ENCODE results near the gene WDHD1.

The WDHD1 gene

DNA sequence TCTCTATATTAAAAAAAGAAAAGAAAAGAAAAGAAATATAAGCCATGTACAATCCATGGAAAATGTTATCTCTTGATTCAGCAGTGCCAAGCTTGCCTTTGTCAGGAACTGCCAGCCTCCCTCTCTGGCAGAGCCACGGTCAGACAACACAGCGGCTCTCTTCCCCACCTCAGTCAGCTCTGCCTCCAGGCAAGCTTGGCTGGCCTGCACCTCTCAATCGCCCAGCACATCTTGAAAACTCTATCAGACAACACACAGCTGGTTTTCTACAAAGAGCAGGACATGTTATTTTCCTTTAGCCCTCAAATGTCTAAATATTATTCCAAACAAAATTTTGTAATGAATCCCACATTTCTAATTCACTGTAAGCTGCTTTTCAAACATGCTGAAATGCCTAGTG is 104.3 kb downstream of the WDHD1 start:
- Histone ChIP-seq H3K23ac (ENCODE audit: low read length) (no peak overlapping the region), H3K14ac (ENCODE audit: low read length) (no peak overlapping the region), H4K91ac (ENCODE audit: low read depth, low read length) (no peak overlapping the region), H3K9ac (ENCODE audit: low read length) (no peak overlapping the region), H3K4ac (ENCODE audit: low read depth, low read length) (no peak overlapping the region), H3K4me3 (ENCODE audit: low read depth, low read length) (no peak overlapping the region), H2BK120ac (ENCODE audit: insufficient read depth, low read length, poor library complexity) (no peak overlapping the region), H3K79me1 (ENCODE audit: low read length) (no peaks in the 10 kb centered on the region), H3K27me3 (ENCODE audit: insufficient read depth, low read length) (no peaks in the 10 kb centered on the region), H3K9me3 (ENCODE audit: insufficient read depth, low read depth, low read length) (no peaks in the 10 kb centered on the region), H3K4me1 (ENCODE audit: control insufficient read depth in 1 of 2, insufficient read depth in 2 of 2, low read length in 2 of 2) (no peaks in the 10 kb centered on the region), H2BK5ac (ENCODE audit: low read depth, low read length, poor library complexity) (no peak overlapping the region), H3K18ac (ENCODE audit: low read length) (no peak overlapping the region), H4K8ac (ENCODE audit: low read depth, low read length) (no peak overlapping the region), H3K27ac (ENCODE audit: low read depth, low read length) (no peak overlapping the region), H2AFZ (ENCODE audit: insufficient read depth, low read length, poor library complexity) (no peak overlapping the region), H2BK12ac (ENCODE audit: low read length) (no peak overlapping the region), H3K36me3 (ENCODE audit: control insufficient read depth in 1 of 2, insufficient read depth in 2 of 2, low read length in 2 of 2) (no peaks in the 10 kb centered on the region), H2AK5ac (ENCODE audit: low read length) (no peak overlapping the region), H4K12ac (ENCODE audit: low read depth, low read length) (no peak overlapping the region), H3K79me2 (ENCODE audit: control insufficient read depth, insufficient read depth, low read length, poor library complexity) (no peaks in the 10 kb centered on the region), H3K4me2 (ENCODE audit: low read length) (no peak overlapping the region)
- DNase-seq = no peak
- WGBS (ENCODE audit: extremely low coverage, insufficient coverage, insufficient read length) = no CpG with 5 or more reads among the region's 3 CpGs

DNA sequence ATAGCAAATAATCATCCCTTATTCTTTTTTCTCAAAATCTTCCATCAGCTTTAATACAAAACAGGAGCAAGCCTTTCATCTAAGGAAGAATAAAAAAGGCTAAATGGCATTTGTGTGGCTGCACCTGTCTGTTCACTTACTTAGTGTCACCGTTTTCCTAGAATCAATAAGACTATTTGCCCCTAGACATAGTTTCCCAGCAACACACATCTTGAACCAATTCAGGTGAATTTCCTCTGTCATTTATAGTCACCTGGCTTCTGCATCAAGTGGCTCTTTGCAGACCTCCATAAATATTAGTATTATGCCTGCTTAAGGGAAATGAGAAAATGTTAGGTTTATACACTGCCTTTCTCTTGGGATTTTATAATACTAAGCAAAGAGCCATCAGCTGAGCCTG is 106.8 kb downstream of the WDHD1 start:
- H3K4me3 ChIP-seq (ENCODE audit: low read depth, low read length) = no peak overlapping the region
- H2AK5ac ChIP-seq (ENCODE audit: low read length) = no peak overlapping the region
- H3K27me3 ChIP-seq (ENCODE audit: insufficient read depth, low read length) = no peaks in the 10 kb centered on the region
- no peaks in the 10 kb centered on the region for H3K36me3 ChIP-seq (ENCODE audit: control insufficient read depth in 1 of 2, insufficient read depth in 2 of 2, low read length in 2 of 2)
- no peak overlapping the region for H2AFZ ChIP-seq (ENCODE audit: insufficient read depth, low read length, poor library complexity)
- H3K9me3 ChIP-seq (ENCODE audit: insufficient read depth, low read depth, low read length) = no peaks in the 10 kb centered on the region
- no peaks in the 10 kb centered on the region for H3K4me1 ChIP-seq (ENCODE audit: control insufficient read depth in 1 of 2, insufficient read depth in 2 of 2, low read length in 2 of 2)
- H3K18ac ChIP-seq (ENCODE audit: low read length) = no peak overlapping the region
- H3K4me2 ChIP-seq (ENCODE audit: low read length) = no peak overlapping the region
- no peak overlapping the region for H4K8ac ChIP-seq (ENCODE audit: low read depth, low read length)
- H2BK5ac ChIP-seq (ENCODE audit: low read depth, low read length, poor library complexity) = no peak overlapping the region
- no peak overlapping the region for H3K4ac ChIP-seq (ENCODE audit: low read depth, low read length)
- H3K79me1 ChIP-seq (ENCODE audit: low read length) = no peaks in the 10 kb centered on the region
- H3K27ac ChIP-seq (ENCODE audit: low read depth, low read length) = no peak overlapping the region
- no peak overlapping the region for H2BK12ac ChIP-seq (ENCODE audit: low read length)
- no peak overlapping the region for H4K91ac ChIP-seq (ENCODE audit: low read depth, low read length)
- no CpG with 5 or more reads among the region's 1 CpG for WGBS (ENCODE audit: extremely low coverage, insufficient coverage, insufficient read length)
- no peak overlapping the region for H3K14ac ChIP-seq (ENCODE audit: low read length)
- H3K23ac ChIP-seq (ENCODE audit: low read length) = no peak overlapping the region
- DNase-seq = no peak
- no peak overlapping the region for H2BK120ac ChIP-seq (ENCODE audit: insufficient read depth, low read length, poor library complexity)
- no peak overlapping the region for H4K12ac ChIP-seq (ENCODE audit: low read depth, low read length)
- H3K9ac ChIP-seq (ENCODE audit: low read length) = no peak overlapping the region
- H3K79me2 ChIP-seq (ENCODE audit: control insufficient read depth, insufficient read depth, low read length, poor library complexity) = no peaks in the 10 kb centered on the region

DNA sequence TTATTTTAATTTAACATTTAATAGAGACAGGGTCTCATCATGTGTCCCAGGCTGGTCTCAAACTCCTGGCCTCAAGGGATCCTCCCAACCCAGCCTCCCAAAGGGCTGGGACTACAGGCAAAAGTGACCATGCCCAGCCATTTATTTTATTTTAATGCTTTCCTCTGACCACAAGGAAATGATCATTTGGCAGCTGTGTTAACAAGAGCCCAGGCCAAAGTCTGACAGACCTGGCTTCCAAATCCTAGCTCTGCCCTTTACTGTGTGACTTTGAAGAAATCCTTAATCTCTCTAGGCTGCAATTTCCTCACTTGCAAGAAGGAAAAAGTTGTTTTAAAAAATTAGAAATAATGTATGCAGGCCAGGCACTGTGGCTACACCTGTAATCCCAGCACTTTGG is 107.6 kb downstream of the WDHD1 start:
- no peaks in the 10 kb centered on the region for H3K27me3 ChIP-seq (ENCODE audit: insufficient read depth, low read length)
- no peaks in the 10 kb centered on the region for H3K79me1 ChIP-seq (ENCODE audit: low read length)
- H3K18ac ChIP-seq (ENCODE audit: low read length) = no peak overlapping the region
- H3K4me1 ChIP-seq (ENCODE audit: control insufficient read depth in 1 of 2, insufficient read depth in 2 of 2, low read length in 2 of 2) = no peaks in the 10 kb centered on the region
- no peak overlapping the region for H2BK120ac ChIP-seq (ENCODE audit: insufficient read depth, low read length, poor library complexity)
- H3K79me2 ChIP-seq (ENCODE audit: control insufficient read depth, insufficient read depth, low read length, poor library complexity) = no peaks in the 10 kb centered on the region
- H4K91ac ChIP-seq (ENCODE audit: low read depth, low read length) = no peak overlapping the region
- no peak overlapping the region for H3K23ac ChIP-seq (ENCODE audit: low read length)
- no peak overlapping the region for H4K8ac ChIP-seq (ENCODE audit: low read depth, low read length)
- H3K14ac ChIP-seq (ENCODE audit: low read length) = no peak overlapping the region
- H2BK5ac ChIP-seq (ENCODE audit: low read depth, low read length, poor library complexity) = no peak overlapping the region
- H3K4me2 ChIP-seq (ENCODE audit: low read length) = no peak overlapping the region
- H3K9ac ChIP-seq (ENCODE audit: low read length) = no peak overlapping the region
- H4K12ac ChIP-seq (ENCODE audit: low read depth, low read length) = no peak overlapping the region
- H3K9me3 ChIP-seq (ENCODE audit: insufficient read depth, low read depth, low read length) = no peaks in the 10 kb centered on the region
- no peak overlapping the region for H3K27ac ChIP-seq (ENCODE audit: low read depth, low read length)
- H3K4me3 ChIP-seq (ENCODE audit: low read depth, low read length) = no peak overlapping the region
- H2AK5ac ChIP-seq (ENCODE audit: low read length) = no peak overlapping the region
- no peak overlapping the region for H2BK12ac ChIP-seq (ENCODE audit: low read length)
- no peaks in the 10 kb centered on the region for H3K36me3 ChIP-seq (ENCODE audit: control insufficient read depth in 1 of 2, insufficient read depth in 2 of 2, low read length in 2 of 2)
- H2AFZ ChIP-seq (ENCODE audit: insufficient read depth, low read length, poor library complexity) = no peak overlapping the region
- H3K4ac ChIP-seq (ENCODE audit: low read depth, low read length) = no peak overlapping the region
- no peak for DNase-seq

DNA sequence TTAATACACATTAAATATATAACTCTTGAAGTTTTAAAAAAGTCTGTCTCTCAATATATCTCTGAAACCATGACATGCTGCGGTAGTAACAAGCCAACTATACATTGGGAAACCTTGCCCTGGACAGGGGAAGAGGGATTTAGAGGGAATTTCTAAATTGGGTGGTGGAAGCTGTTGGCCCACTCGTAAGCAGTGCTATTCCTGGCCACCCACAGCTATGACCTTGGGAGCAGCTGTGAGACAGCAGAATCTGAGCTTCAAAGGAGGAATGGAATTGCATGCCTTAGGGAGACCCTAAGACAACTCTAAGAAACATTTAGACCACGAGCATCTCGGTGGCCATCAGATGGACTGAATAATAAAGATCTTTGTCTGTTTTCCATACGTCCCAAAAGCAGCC is 108.5 kb downstream of the WDHD1 start:
- Histone ChIP-seq H3K9ac (ENCODE audit: low read length) (no peak overlapping the region), H3K27ac (ENCODE audit: low read depth, low read length) (no peak overlapping the region), H4K12ac (ENCODE audit: low read depth, low read length) (no peak overlapping the region), H3K4me1 (ENCODE audit: control insufficient read depth in 1 of 2, insufficient read depth in 2 of 2, low read length in 2 of 2) (no peaks in the 10 kb centered on the region), H2AFZ (ENCODE audit: insufficient read depth, low read length, poor library complexity) (no peak overlapping the region), H3K79me1 (ENCODE audit: low read length) (no peaks in the 10 kb centered on the region), H2BK120ac (ENCODE audit: insufficient read depth, low read length, poor library complexity) (no peak overlapping the region), H4K91ac (ENCODE audit: low read depth, low read length) (no peak overlapping the region), H3K27me3 (ENCODE audit: insufficient read depth, low read length) (no peaks in the 10 kb centered on the region), H3K4me3 (ENCODE audit: low read depth, low read length) (no peak overlapping the region), H3K4ac (ENCODE audit: low read depth, low read length) (no peak overlapping the region), H2BK12ac (ENCODE audit: low read length) (no peak overlapping the region), H3K36me3 (ENCODE audit: control insufficient read depth in 1 of 2, insufficient read depth in 2 of 2, low read length in 2 of 2) (no peaks in the 10 kb centered on the region), H4K8ac (ENCODE audit: low read depth, low read length) (no peak overlapping the region), H3K14ac (ENCODE audit: low read length) (no peak overlapping the region), H2BK5ac (ENCODE audit: low read depth, low read length, poor library complexity) (no peak overlapping the region), H3K23ac (ENCODE audit: low read length) (no peak overlapping the region), H3K9me3 (ENCODE audit: insufficient read depth, low read depth, low read length) (no peaks in the 10 kb centered on the region), H2AK5ac (ENCODE audit: low read length) (no peak overlapping the region), H3K18ac (ENCODE audit: low read length) (no peak overlapping the region), H3K4me2 (ENCODE audit: low read length) (no peak overlapping the region), H3K79me2 (ENCODE audit: control insufficient read depth, insufficient read depth, low read length, poor library complexity) (no peaks in the 10 kb centered on the region)
- no peak for DNase-seq
- no CpG with 5 or more reads among the region's 5 CpGs for WGBS (ENCODE audit: extremely low coverage, insufficient coverage, insufficient read length)

DNA sequence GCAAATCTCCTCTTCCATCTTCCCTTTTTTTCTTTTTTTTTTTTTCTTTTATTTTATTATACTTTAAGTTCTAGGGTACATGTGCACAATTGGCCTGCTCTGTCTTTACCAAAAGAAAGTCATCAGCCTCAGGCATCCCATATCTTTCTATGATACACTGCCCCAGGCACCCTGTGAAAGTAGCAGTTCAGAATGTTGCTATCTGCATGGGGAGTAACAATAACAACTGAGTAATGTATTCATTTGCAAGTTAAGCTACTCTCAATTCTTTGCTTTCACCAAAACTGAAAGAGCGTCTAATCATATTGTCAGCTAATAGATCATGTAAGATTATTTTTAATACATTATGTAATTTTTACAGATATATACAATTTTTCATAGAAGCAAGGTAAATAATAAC is 110.8 kb downstream of the WDHD1 start:
- no peak overlapping the region for H2AFZ ChIP-seq (ENCODE audit: insufficient read depth, low read length, poor library complexity)
- H3K9ac ChIP-seq (ENCODE audit: low read length) = no peak overlapping the region
- no peaks in the 10 kb centered on the region for H3K36me3 ChIP-seq (ENCODE audit: control insufficient read depth in 1 of 2, insufficient read depth in 2 of 2, low read length in 2 of 2)
- DNase-seq = peak; percentile 64 to 84
- H3K4me3 ChIP-seq (ENCODE audit: low read depth, low read length) = no peak overlapping the region
- H4K8ac ChIP-seq (ENCODE audit: low read depth, low read length) = no peak overlapping the region
- no peak overlapping the region for H3K18ac ChIP-seq (ENCODE audit: low read length)
- no peaks in the 10 kb centered on the region for H3K4me1 ChIP-seq (ENCODE audit: control insufficient read depth in 1 of 2, insufficient read depth in 2 of 2, low read length in 2 of 2)
- no peaks in the 10 kb centered on the region for H3K79me1 ChIP-seq (ENCODE audit: low read length)
- H2BK120ac ChIP-seq (ENCODE audit: insufficient read depth, low read length, poor library complexity) = no peak overlapping the region
- H3K23ac ChIP-seq (ENCODE audit: low read length) = no peak overlapping the region
- no peaks in the 10 kb centered on the region for H3K9me3 ChIP-seq (ENCODE audit: insufficient read depth, low read depth, low read length)
- H3K27ac ChIP-seq (ENCODE audit: low read depth, low read length) = no peak overlapping the region
- H3K79me2 ChIP-seq (ENCODE audit: control insufficient read depth, insufficient read depth, low read length, poor library complexity) = no peaks in the 10 kb centered on the region
- H4K91ac ChIP-seq (ENCODE audit: low read depth, low read length) = no peak overlapping the region
- no peaks in the 10 kb centered on the region for H3K27me3 ChIP-seq (ENCODE audit: insufficient read depth, low read length)
- no peak overlapping the region for H2BK12ac ChIP-seq (ENCODE audit: low read length)
- H3K4ac ChIP-seq (ENCODE audit: low read depth, low read length) = no peak overlapping the region
- H2BK5ac ChIP-seq (ENCODE audit: low read depth, low read length, poor library complexity) = no peak overlapping the region
- H4K12ac ChIP-seq (ENCODE audit: low read depth, low read length) = no peak overlapping the region
- no peak overlapping the region for H3K14ac ChIP-seq (ENCODE audit: low read length)
- no peak overlapping the region for H3K4me2 ChIP-seq (ENCODE audit: low read length)
- no CpG with 5 or more reads among the region's 1 CpG for WGBS (ENCODE audit: extremely low coverage, insufficient coverage, insufficient read length)
- H2AK5ac ChIP-seq (ENCODE audit: low read length) = no peak overlapping the region
